ENCODE data around the gene LHX4. TPM values are rescaled to one million over a fixed set of nuclear protein-coding genes. Genes with fewer than 3 reads are reported as not detected.

LHX4 gene
- total and polyA plus RNA-seq, 10 donors: 0.02 to 2.0 (median 0.03) TPM; not detected in 5

- no peak for TF ChIP-seq POLR2A (IDR thresholded peaks at IDR 0.05)
- TF ChIP-seq, protein P1, sequence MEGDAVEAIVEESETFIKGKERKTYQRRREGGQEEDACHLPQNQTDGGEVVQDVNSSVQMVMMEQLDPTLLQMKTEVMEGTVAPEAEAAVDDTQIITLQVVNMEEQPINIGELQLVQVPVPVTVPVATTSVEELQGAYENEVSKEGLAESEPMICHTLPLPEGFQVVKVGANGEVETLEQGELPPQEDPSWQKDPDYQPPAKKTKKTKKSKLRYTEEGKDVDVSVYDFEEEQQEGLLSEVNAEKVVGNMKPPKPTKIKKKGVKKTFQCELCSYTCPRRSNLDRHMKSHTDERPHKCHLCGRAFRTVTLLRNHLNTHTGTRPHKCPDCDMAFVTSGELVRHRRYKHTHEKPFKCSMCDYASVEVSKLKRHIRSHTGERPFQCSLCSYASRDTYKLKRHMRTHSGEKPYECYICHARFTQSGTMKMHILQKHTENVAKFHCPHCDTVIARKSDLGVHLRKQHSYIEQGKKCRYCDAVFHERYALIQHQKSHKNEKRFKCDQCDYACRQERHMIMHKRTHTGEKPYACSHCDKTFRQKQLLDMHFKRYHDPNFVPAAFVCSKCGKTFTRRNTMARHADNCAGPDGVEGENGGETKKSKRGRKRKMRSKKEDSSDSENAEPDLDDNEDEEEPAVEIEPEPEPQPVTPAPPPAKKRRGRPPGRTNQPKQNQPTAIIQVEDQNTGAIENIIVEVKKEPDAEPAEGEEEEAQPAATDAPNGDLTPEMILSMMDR (IDR thresholded peaks at IDR 0.05 in 8 of 11, conservative IDR thresholded peaks at IDR 0.05 in 3 of 11): no peak
- peaks cover 0 to 43% (median 3%) of the 10 kb centered on the region in 7 donors for H3K27me3 ChIP-seq (replicated peaks in 1 of 7)
- H3K4me3 ChIP-seq: no peak overlapping the region
- no peak for DNase-seq
- no peak overlapping the region for H3K27ac ChIP-seq
- intact Hi-C loops (cut with DNase I; ENCODE audit: low total_unique reads): loop anchor here (10.0 kb wide), 2 partner anchors 165 to 225 kb away; no protein-coding TSS in a partner anchor
- WGBS, 5 donors: 59 to 86% (median 84%) methylated on average over 13 of the region's 13 CpGs
- H3K36me3 ChIP-seq: no peaks in the 10 kb centered on the region
- H3K4me1 ChIP-seq: peaks cover 0 to 17% (median 7%) of the 10 kb centered on the region in 6 donors
- H3K9me3 ChIP-seq: no peaks in the 10 kb centered on the region
Observed at GRCh38 chr1:180249725-180250498, 19.8 kb downstream of the LHX4 start.

DNA sequence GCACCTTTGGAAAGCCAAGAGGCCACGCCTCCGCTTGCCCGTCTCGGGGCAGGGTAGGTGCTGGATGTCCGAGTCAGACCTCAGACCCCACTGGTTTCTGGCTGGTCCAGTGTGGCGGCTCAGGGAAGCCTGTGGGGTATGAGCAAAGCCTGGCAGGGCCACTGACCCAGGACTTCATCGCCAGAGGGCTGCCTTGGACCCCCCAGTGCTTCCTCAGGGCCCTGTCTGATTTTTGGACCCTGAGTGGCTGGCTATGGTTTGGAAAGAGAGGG lies 20.4 kb downstream of the LHX4 start:
- peaks cover 0 to 17% (median 7%) of the 10 kb centered on the region in 6 donors for H3K4me1 ChIP-seq
- intact Hi-C loops (cut with DNase I; ENCODE audit: low total_unique reads): loop anchor here (10.0 kb wide), 2 partner anchors 164 to 224 kb away; no protein-coding TSS in a partner anchor
- DNase-seq: peak; percentile 65
- H3K36me3 ChIP-seq: no peaks in the 10 kb centered on the region
- H3K27ac ChIP-seq: no peak overlapping the region
- no peaks in the 10 kb centered on the region for H3K9me3 ChIP-seq
- H3K27me3 ChIP-seq (replicated peaks in 1 of 7): peaks cover 0 to 43% (median 3%) of the 10 kb centered on the region in 7 donors
- TF ChIP-seq POLR2AphosphoS5 (IDR thresholded peaks at IDR 0.05): no peak
- TF ChIP-seq POLR2A (IDR thresholded peaks at IDR 0.05): no peak
- TF ChIP-seq, protein P1 (IDR thresholded peaks at IDR 0.05 in 8 of 11, conservative IDR thresholded peaks at IDR 0.05 in 3 of 11): no peak
- H3K4me3 ChIP-seq: no peak overlapping the region
- 64 to 95% (median 85%) methylated on average over 6 to 7 of the region's 7 CpGs for WGBS, 5 donors

DNA sequence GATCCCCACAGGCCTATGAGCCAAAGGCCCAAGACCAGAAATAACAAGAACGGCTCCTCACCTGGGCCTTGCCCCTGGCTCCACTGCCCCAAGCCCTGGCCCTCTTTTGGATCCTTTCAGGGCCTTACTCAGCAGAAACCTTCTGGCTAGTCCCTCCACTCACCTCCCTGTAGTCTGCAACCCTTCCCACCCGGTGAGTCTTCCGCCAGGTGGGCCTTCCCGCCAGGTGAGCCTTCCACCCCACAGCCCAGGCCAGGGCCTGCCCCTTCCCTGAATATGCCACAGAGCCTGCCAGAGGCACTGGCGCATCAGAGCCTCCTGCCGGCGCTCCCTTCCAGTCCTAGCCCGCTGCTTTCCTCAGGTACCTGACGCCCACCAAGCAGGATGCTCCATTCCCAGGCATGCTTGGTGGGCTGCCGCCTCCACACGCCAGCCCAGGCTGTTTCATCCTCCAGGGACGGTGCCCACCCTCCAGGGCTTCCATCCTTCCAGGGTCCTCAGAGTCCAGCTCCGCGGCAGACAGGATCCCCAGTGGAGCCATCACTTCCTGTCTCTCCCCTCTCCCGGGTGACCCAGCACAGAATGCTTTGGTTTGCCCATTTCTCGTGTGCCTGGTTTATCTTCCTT lies 20.9 kb downstream of the LHX4 start:
- H3K36me3 ChIP-seq: no peaks in the 10 kb centered on the region
- H3K4me1 ChIP-seq: peaks cover 0 to 17% (median 7%) of the 10 kb centered on the region in 6 donors
- no peak overlapping the region for H3K27ac ChIP-seq
- no peak overlapping the region for H3K4me3 ChIP-seq
- peaks cover 0 to 45% (median 5%) of the 10 kb centered on the region in 7 donors for H3K27me3 ChIP-seq (replicated peaks in 1 of 7)
- DNase-seq: peak; percentile 64
- H3K9me3 ChIP-seq: no peaks in the 10 kb centered on the region
- TF ChIP-seq POLR2A (IDR thresholded peaks at IDR 0.05) (no peak), POLR2AphosphoS5 (IDR thresholded peaks at IDR 0.05) (no peak)
- TF ChIP-seq, protein P1 (IDR thresholded peaks at IDR 0.05 in 8 of 11, conservative IDR thresholded peaks at IDR 0.05 in 3 of 11): no peak
- 78 to 89% (median 84%) methylated on average over 16 of the region's 16 CpGs for WGBS, 5 donors
- intact Hi-C loops (cut with DNase I; ENCODE audit: low total_unique reads): loop anchor here (10.0 kb wide), 2 partner anchors 164 to 224 kb away; no protein-coding TSS in a partner anchor
